Measurements from ENCODE around the gene TMEM150B.
A peak's percentile ranks its signal among the peaks of the same experiment; 100 is the strongest.

TMEM150B gene, protein sequence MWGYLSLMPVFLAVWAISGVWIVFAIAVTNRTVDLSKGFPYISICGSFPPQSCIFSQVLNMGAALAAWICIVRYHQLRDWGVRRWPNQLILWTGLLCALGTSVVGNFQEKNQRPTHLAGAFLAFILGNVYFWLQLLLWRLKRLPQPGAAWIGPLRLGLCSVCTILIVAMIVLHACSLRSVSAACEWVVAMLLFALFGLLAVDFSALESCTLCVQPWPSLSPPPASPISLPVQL

DNA sequence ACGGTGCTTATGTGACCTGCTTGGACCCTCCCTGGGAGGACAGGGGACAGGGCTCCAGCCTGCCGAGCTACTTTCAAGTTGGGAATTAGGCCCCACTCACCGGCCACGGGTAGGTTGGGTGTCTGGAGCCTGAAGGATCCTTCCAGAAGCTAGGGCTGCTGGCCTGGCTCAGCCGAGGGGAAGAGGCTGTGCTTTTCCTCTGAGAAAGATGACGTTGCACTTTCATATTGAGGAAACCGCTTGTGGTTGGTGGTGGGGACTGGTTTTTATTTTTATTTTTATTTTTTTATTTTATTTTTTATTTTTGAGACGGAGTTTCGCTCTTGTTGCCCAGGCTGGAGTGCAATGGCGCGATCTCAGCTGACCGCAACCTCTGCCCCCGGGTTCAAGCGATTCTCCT, at the start of gene TMEM150B:
Gene TMEM150B, minus strand, starts transcription at position 170 of the 400 bp plus-strand sequence. CDS start 4,305 bp downstream, outside the sequence.
- no peak for DNase-seq (ENCODE audit: low spot score)

DNA sequence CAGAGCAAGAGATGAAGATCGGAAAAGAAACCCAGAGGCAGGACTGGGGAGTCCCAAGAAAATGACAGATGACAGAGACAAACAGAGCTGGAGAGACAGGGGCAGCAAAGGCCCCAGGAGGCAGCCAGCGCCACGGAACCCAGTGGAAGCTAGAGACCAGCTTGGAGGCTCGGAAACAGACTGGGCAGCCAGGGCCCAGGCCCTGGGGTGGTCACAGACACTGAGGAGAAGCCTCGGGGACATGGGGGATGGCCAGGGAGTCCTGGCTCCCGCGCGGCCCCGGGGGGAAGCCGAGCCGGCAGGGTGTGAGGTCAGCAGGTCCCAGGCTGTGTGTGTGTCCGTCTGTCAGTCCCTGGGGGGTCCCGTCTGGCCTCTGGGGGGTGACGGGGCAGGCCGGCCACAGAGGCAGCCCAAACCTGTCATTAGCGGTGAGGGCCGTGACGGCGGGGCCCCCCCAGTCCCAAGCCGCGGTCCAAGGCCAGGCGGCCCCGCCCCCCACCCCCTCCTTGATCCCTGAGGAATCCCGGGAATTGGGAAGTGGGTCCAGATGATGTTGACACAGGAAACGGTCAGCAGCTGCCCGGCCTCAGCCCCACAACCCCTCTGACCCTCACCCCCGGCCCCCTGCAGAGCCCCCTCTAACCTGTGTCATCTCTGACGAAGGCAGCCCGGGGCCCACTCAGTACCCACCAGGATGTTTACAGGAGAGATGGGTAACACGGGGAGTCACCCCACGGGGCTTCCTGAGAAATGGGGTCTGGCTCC, 49.0 kb upstream of the TMEM150B start:
- no peak for DNase-seq (ENCODE audit: low spot score)

DNA sequence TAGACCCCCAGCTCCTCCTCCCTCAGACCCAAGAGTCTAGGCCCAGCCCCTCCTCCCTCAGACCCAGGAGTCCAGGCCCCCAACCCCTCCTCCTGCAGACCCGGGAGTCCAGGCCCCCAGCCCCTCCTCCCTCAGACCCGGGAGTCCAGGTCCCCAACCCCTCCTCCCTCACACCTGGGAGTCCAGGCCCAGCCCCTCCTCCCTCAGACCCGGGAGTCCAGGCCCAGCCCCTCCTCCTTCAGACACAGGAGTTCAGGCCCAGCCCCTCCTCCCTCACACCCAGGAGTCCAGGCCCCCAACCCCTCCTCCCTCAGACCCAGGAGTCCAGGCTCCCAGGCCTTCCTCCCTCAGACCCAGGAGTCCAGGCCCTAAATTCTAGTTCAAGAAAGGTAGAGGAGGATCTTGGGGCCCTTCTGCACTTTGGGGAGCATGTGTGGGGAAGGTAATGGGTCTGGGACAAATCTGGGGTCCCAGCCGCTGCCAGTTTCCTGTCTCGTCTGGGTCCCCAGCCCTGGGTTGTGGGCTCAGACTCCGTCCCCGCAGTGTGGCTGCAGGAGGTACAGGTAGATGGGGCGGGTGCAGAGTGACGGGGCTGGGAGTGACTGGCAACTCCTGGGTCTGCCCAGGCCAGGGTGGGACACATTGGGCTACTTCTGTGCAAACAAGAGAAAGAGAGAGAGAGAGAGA, 48.3 kb upstream of the TMEM150B start:
- DNase-seq (ENCODE audit: low spot score): no peak

DNA sequence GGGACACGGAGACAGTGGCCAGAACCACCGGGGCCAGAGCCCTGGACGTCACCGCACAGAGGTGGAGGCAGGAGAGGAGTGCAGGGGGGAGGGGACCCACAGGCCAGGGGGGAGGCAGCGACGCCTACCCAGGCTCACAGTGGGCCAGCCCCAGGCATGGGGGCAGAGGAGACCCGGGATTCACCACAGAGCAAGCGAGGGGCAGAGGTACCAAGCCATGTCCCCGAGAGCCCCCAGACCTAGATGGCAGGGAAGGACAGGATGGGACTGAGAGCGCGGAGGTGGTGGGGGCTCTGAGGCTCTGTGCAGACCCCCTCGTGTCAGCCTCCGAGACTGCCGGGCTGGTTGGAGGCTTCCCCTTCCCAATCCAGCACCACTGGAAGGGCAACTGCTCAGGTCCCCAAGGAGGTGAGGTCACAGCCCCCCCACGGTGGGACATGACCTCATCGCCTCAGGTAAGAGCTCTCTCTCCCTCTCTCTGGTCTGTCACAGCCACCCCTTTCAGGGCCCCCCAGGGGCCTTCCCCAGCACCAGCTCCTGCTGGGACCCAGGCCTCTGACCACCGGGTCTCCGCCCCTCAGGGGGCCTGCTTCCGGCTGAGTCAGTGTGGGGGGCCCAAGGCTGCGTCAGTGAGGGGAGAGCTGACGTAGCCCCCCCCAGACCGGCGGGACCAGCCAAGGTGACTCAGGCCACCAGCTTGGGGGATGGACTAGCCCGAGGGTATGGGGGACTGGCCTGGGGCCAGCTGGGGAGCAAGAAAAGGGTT, 47.4 kb upstream of the TMEM150B start:
- no peak for DNase-seq (ENCODE audit: low spot score)

DNA sequence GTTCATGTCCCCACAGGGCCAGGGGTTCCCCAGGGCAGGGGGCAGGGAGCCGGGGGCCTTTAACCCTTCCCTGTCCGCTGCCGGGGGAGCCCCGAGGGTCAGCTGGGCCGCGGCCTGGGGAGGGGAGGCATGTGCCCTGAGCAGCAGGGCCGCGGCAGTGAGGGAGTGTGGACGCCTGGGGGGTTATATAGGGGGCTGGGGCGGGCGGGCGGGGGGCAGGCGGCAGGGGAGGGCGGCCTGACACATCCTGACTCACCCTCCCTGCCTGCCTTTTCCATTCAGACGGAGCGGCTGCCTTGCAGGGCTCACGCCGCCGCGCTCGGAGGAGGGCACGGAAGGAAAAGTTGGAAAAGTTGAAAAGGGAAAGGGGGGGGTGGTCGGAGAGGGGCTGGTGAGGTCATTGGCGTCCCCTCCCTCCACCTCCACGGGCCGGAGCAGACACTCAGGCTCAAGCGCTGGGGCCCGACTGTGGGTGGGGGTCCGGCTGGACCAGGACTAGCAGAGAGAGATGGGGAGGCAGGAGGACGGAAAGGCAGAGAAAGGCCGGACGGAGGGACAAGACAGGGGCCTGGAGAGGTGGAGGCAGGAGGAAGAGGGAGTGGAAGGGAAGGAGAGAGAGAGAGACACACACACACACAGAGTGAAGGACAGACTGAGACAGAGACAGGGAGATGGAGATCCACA, 45.3 kb upstream of the TMEM150B start, which contains the start of gene IL11:
Gene IL11, minus strand, starts transcription at position 159 of the 684 bp plus-strand sequence. Its CDS starts 153 bp downstream, at position 6.
- no peak for DNase-seq (ENCODE audit: low spot score)

DNA sequence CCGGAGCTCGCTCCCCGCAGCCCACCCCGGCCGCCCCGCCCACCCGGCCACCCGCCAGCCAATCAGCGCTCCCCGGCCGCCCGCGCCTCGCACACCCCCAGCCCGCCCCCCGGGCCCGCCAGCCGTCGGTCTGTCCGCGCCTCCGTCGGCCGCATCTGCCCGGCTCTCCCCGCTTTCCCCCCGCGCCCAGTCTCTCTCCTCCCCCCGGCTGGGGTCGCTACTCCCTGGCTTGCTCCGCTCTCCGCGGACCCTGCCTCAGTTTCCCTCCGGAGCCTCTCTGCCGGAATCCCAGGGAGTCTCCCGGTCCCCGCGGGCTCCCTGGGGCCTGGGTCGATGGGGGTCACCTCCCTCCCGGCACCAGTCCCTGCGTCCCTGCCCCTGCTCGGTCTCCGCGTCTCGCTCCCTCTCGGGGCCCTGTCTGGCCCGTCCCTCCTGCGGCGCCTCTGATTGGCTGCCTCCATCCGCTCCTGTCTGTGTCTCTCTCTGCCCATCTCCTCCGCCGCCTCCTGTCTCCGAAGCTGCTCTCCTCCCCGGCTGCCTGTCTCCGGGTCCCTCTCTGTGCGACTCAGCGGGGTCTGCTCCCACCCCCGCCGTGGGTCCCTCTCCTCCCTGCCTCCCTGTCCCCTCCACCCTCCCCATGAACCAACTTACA, 44.6 kb upstream of the TMEM150B start:
- peak; percentile 91 for DNase-seq (ENCODE audit: low spot score)

DNA sequence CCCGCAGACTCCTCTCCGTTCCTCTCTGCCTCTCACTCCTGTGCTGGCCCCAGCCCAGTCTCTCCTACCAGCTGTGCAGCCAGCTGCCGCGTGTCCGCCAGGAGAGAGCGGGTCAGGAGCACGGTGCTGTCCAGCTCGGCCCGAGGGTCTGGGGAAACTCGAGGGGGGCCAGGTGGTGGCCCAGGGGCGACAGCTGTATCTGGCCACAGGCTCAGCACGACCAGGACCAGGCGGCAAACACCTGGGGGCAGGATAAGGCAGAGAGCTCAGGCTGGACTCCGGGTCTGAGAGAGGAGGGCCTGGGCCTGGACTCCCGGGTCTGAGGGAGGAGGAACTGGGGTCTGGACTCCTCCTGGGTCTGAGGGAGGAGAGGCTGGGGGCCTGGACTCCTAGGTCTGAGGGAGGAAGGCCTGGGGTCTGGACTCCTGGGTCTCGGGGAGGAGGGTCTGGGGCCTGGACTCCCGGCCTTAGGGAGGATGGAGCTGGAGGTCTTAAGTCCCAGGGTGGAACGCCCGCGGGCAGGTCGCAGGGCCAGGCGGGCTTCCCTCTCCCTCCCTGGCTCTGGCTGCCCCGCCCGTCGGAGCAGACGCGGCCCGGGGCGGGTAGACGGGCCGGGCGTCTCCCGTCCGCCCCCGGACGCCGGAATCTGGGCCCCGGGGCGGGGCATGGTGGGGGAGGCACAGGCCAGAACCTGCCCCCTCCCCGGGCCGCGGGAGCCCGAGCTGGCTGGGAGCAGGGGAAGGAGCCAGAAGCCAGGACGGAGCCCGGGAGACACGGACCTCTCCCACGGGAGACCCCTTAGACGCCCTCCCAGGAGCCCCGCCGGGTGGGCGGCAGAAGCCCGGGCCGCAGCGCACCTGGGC, 43.8 kb upstream of the TMEM150B start:
- DNase-seq (ENCODE audit: low spot score): peak; percentile 61

DNA sequence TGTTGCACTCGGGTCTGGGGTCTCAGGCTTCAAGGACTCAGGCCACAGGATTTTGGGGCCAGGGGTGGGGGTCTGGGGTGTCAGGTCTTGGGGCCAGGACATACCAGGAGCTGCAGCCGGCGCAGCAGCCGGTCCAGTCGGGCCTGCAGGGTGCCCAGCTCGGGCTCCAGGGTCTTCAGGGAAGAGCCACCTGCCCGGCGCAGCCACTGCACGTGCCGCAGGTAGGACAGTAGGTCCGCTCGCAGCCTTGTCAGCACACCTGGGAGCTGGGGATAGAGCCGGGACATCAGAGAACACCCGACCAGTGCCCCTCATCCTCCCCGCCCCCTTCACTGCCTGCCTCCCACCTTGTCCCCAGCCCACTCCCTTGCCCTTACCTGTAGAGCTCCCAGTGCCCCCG, 43.0 kb upstream of the TMEM150B start:
- DNase-seq (ENCODE audit: low spot score): no peak

DNA sequence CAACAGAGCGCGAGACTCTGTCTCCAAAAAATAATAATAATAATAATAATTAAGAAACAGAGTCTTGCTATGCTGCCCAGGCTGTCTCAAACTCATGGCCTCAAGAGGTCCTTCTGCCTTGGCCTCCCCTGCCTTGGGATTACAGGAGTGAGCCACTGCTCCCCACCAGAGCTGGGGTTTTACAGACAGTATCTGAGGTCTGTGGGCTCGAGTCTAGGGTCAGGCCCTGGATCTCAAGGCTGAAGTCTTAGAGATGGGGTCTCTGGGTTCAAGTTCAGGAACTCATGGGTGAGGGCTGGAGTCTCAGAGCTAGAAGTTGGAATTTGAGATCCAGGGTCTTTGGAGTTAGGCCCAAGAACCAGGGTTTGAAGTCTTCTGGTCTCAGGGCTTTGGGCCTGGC, 41.6 kb upstream of the TMEM150B start:
- DNase-seq (ENCODE audit: low spot score): no peak

DNA sequence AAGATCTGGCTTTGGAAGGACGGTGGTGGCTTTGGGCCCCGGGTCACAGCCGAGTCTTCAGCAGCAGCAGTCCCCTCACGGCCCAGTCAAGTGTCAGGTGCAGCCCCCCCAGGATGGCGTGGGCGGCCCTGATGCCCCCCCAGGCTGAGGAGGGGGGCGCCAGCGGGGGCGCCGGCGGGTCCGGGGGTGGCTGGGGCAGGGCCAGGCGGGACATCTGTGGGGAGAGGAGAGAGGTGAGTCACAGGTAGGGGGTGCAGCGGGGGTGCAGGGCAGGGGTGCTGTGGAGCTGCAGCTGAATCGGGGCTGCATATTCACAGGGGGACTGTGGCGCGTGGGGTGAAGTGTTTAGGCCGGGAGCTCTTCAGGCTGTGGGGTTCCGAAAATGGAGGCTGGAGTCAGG, 40.8 kb upstream of the TMEM150B start:
- no peak for DNase-seq (ENCODE audit: low spot score)

DNA sequence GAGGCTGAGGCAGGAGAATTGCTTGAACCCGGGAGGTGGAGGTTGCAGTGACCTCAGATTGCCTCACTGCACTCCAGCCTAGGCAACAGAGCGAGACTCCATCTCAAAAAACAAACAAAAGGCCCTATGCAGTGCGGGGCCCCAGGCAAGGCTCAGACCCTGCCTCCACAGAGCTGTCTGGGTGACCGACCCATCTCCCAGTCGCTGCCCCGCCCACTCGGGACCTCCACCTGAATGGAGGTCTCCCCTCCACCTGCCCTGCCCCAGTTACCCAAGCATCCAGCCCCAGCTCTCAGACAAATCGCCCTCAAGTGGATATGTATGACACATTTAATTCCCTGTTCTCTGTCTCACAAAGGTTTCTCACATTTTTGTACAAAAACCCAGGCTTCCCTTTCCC, 40.1 kb upstream of the TMEM150B start:
- no peak for DNase-seq (ENCODE audit: low spot score)

DNA sequence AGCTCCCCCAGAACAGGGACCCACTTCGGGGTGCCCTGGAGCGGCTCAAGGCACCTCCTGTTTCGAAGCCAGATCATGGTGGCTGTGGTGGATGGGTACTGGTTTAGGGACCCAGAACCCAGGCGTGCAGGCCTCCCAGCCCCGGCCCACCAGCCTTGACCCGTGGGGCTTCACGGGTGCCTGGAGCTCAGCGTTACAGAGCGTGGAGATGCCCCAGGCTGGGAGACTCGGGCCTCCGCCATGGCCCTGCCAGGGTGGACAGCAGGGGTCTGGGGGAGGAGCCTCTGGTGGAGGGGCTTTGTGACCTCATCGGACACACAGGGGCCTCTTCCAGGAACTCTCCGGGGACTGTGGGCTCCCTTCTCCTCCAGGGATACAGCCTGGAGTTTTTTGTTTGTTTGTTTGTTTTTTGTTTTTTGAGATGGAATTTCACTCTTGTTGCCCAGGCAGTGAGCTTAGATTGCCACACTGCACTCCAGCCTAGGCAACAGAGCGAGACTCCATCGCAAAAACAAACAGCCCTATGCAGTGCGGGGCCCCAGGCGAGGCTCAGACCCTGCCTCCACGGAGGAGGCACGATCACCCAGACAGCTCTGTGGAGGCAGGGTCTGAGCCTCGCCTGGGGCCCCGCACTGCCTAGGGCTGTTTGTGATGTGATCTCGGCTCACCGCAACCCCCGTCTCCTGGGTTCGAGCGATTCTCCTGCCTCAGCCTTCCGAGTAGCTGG, 38.0 kb upstream of the TMEM150B start, which contains the start of gene GARIN5B:
Gene GARIN5B, minus strand, starts transcription at position 271 of the 727 bp plus-strand sequence. Its CDS starts 194 bp downstream, at position 77.
- no peak for DNase-seq (ENCODE audit: low spot score)

DNA sequence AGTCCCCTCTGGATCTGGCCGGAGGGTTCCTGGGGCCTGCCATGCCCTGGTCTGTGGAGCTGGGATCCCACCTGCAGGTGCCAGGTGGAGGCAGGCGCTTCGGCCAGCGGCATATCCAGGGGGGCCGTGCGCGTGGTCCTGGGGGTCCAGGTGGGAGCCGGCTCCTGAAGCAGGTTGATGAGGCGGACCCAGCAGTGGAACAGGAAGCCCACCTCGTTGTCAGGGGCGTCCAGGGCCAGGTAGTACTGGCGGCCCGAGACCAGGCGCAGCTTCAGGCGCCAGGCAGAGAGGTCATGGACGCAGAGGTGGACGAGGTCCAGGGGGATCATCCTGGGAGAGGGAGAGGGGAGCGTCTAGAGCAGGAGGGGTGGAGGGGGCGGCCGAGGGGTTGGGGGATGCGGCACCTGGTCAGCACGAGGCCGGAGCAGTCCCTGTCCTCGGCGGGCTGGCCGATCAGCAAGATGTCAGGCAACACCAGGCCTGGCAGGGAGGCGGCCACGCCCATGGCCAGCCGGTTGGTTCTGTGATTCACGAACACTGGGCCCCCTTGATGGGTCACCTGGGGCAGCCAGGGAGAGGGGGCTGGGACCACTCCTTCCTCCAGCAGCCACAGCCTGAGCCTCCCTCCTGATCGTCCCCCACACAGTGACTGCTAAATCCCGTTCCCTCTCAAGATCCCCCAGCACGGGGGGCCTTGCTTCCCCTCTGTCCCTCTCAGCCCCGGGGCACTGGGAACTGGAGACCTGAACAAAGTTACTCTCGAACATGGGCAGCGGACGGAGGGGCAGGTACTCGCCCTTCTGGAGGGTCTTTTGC, 37.2 kb upstream of the TMEM150B start:
- DNase-seq (ENCODE audit: low spot score): no peak

DNA sequence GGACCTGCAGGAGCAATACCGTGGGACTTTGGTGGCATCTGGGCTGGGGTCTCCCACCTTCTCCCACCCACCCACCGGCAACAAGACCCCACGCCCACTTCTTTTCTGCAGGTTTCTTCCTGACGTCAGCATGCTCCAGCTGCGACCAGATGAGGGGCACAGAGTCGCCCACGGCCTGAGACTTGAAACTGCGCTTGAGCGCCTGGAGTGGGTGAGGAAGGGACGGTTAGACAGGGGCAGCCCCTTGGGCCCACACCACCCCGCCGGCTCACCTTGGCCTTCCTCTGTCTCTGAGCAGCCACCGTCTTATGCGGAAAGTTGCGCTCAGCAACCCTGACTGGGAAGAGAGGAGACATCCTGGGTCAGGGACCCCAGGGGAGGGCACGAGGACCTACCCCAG, 35.8 kb upstream of the TMEM150B start:
- no peak for DNase-seq (ENCODE audit: low spot score)

DNA sequence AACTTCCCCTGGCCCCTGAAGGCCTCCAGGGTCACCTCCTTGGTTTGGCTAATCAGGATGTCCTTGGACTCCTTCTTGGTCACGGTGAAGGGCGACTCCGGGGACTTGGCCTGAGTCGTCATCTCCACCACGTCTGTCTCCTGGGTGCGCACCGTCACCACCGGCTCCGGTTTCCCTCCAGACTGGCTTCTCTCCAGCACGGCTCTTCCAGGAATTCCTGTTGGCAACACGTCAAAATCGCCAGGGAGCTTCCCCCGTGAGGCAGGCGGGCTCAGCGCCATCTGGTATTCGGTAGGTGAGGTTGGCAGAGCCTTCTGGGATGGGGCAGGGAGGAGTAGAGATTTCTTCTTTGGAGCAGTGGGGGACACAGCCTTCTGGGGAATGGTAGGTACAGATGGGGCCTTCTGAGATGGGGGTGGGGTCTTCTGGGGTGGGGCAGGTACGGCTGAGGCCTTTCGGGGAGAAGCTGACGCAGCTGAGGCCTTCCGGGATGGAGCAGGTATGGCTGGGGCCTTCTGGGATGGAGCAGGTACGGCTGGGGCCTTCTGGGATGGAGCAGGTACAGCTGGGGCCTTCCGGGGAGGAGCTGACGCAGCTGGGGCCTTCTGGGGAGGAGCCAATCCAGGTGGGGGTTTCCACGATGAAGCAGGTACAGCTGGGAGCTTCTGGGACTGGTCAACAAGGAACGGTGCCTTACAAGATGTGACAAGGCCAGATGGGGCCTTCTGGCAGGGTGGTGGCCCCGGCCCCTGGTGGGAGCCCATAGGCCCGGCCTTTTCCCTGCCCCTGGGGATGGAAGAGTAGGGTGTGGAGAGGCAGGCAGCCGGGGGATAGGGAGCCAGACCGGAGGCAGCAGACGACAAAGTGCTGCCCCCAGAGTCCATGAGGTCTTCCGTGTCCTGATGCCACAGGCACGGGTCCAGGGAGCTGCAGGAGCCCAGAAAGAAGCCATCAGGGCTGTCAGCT, 34.1 kb upstream of the TMEM150B start:
- DNase-seq (ENCODE audit: low spot score): no peak

DNA sequence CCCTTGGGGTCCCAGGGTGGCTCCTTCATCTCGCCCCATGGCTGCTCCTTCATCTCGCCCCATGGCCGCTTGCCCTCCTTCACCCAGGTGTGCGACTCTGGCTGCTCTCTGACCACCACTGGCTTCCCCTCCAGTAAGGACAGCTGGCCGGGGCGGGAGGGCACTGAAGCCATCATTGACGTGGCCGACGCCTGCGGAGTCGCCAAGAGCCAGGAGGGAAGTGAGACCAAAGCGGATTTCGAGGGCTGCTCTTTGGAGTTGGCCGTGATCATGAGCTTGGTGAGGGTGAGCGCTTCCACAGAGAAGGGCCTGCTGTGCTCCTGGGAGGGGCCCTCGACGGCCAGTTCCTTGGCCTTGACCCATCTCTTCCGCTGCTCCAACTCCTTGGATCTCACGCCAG, 33.4 kb upstream of the TMEM150B start:
- no peak for DNase-seq (ENCODE audit: low spot score)

DNA sequence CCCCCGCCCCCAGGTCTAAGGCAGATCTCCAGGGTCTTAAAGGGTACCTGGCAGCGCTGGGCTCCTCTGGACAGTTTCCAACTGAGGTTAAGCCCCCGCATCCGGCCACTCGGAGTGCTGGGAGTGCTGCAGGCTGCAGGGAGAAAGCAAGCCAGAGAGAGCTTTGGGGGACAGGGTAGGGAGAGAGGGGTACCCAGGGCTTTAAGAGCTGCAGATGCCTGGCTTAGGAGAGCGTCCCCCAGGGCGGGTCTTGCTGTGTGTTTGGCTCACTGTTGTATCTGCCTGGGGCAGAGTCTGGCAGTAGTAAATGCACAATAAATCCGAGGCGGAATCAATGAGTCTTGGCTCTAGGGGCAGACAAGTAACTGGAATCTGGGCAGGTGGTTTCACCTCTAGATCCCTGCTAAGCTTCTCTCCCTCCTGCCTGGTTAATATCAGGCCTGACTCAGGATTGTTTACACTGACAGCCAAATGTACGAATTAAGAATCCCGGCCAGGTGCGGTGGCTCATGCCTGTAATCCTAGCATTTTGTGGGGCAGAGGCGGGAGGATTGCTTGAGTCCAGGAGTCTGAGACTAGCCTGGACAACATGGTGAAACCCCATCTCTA, 30.2 kb upstream of the TMEM150B start:
- no peak for DNase-seq (ENCODE audit: low spot score)

Measured in HuH-7 (cell line).